Mesendoderm (in vitro differentiated cells): ENCODE measurements around the gene CFAP46.

ENCODE experiments used
- DNase-seq: peaks from one replicate; pipeline ENCODE4 v3.0.0; 2013
- H2AK5ac ChIP-seq: 2 replicates; pipeline ENCODE4 v1.6.1; 2013; ENCODE audit warnings: low read length, inconsistent platforms
- H2BK120ac ChIP-seq: 2 replicates; pipeline ENCODE4 v1.6.1; 2013; ENCODE audit warnings: low read depth, mild to moderate bottlenecking, low read length, moderate library complexity, mixed read lengths
- H2BK15ac ChIP-seq: replicated peaks from 2 replicates; pipeline ENCODE4 v1.6.1; 2013; ENCODE audit warnings: low read depth, mild to moderate bottlenecking, moderate library complexity
- H2BK5ac ChIP-seq: 2 replicates; pipeline ENCODE4 v1.6.1; 2013; ENCODE audit warnings: low read length, inconsistent platforms
- H3K18ac ChIP-seq: 2 replicates; pipeline ENCODE4 v1.6.1; 2013; ENCODE audit warnings: mild to moderate bottlenecking, low read length, mixed read lengths
- H3K23ac ChIP-seq: one replicate; pipeline ENCODE4 v1.6.1; 2013; ENCODE audit warnings: low read length
- H3K27ac ChIP-seq: 2 replicates; pipeline ENCODE4 v1.5.1; 2013; ENCODE audit warnings: low read depth, mild to moderate bottlenecking, inconsistent platforms, low read length, moderate library complexity
- H3K27me3 ChIP-seq: 2 replicates; pipeline ENCODE4 v1.6.1; 2013; ENCODE audit warnings: low read length, control low read depth, mild to moderate bottlenecking, inconsistent platforms; ENCODE audit not compliant: insufficient read depth, poor library complexity
- H3K36me3 ChIP-seq: 2 replicates; pipeline ENCODE4 v1.6.1; 2013; ENCODE audit warnings: low read length, inconsistent platforms; ENCODE audit not compliant: control insufficient read depth, insufficient read depth
- H3K4ac ChIP-seq: one replicate; pipeline ENCODE4 v1.6.1; 2013; ENCODE audit warnings: low read depth, mild to moderate bottlenecking, low read length, moderate library complexity
- H3K4me1 ChIP-seq: 2 replicates; pipeline ENCODE4 v1.6.1; 2013; ENCODE audit warnings: low read depth, low read length, inconsistent platforms; ENCODE audit not compliant: control insufficient read depth
- H3K4me2 ChIP-seq: 2 replicates; pipeline ENCODE4 v1.6.1; 2013; ENCODE audit warnings: low read length
- H3K4me3 ChIP-seq: 2 replicates; pipeline ENCODE4 v1.5.1; 2013; ENCODE audit warnings: mild to moderate bottlenecking, low read length
- H3K56ac ChIP-seq: one replicate; pipeline ENCODE4 v1.6.1; 2013; ENCODE audit warnings: low read length
- H3K79me1 ChIP-seq: 2 replicates; pipeline ENCODE4 v1.6.1; 2013; ENCODE audit warnings: low read length, inconsistent platforms
- H3K79me2 ChIP-seq: 2 replicates; pipeline ENCODE4 v1.6.1; 2013; ENCODE audit warnings: mild to moderate bottlenecking, low read length; ENCODE audit not compliant: control insufficient read depth, insufficient read depth
- H3K9ac ChIP-seq: 2 replicates; pipeline ENCODE4 v1.6.1; 2013; ENCODE audit warnings: low read length, inconsistent platforms
- H4K5ac ChIP-seq: one replicate; pipeline ENCODE4 v1.6.1; 2013; ENCODE audit warnings: low read length
- H4K8ac ChIP-seq: one replicate; pipeline ENCODE4 v1.6.1; 2013; ENCODE audit warnings: low read depth, mild to moderate bottlenecking, control low read depth, low read length, moderate library complexity
- WGBS: extraction: QIAGEN DNeasy Blood & Tissue Kit; methylation state at CpG from one replicate; pipeline ENCODE4 v1.1.7; 2013; ENCODE audit warnings: low lambda C conversion rate, missing lambda C conversion rate; ENCODE audit not compliant: insufficient coverage; ENCODE audit errors: extremely low coverage; 5-methylcytosine and 5-hydroxymethylcytosine counted together

CFAP46 gene

GRCh38 chr10:132848291-132848701, 94.1 kb downstream of the CFAP46 start:
- no peak for DNase-seq
- no peak overlapping the region for H3K4me2 ChIP-seq

GRCh38 chr10:132847856-132848255, 94.5 kb downstream of the CFAP46 start:
- Histone ChIP-seq H3K56ac (no peak overlapping the region), H3K9ac (no peak overlapping the region), H2BK120ac (no peak overlapping the region), H4K8ac (no peak overlapping the region), H3K4me3 (no peak overlapping the region), H3K4me1 (no peaks in the 10 kb centered on the region), H2AK5ac (no peak overlapping the region), H2BK15ac (no peak overlapping the region), H3K79me1 (no peaks in the 10 kb centered on the region), H2BK5ac (no peak overlapping the region), H3K27ac (no peak overlapping the region), H3K18ac (no peak overlapping the region), H3K79me2 (no peaks in the 10 kb centered on the region), H3K4ac (no peak overlapping the region), H4K5ac (no peak overlapping the region), H3K4me2 (no peak overlapping the region), H3K36me3 (no peaks in the 10 kb centered on the region), H3K27me3 (no peaks in the 10 kb centered on the region), H3K23ac (no peak overlapping the region)
- no peak for DNase-seq
- no CpG with 5 or more reads among the region's 17 CpGs for whole genome bisulfite sequencing

More at GRCh38 chr10:132848291-132848701, 94.1 kb downstream of the CFAP46 start:
- Histone ChIP-seq H3K56ac (no peak overlapping the region), H3K27me3 (no peaks in the 10 kb centered on the region), H3K79me1 (no peaks in the 10 kb centered on the region), H3K9ac (no peak overlapping the region), H2AK5ac (no peak overlapping the region), H4K8ac (no peak overlapping the region), H4K5ac (no peak overlapping the region), H2BK5ac (no peak overlapping the region), H3K4me1 (no peaks in the 10 kb centered on the region), H3K27ac (no peak overlapping the region), H3K4me3 (no peak overlapping the region), H2BK120ac (no peak overlapping the region), H3K79me2 (no peaks in the 10 kb centered on the region), H3K4ac (no peak overlapping the region), H3K36me3 (no peaks in the 10 kb centered on the region), H3K23ac (no peak overlapping the region), H2BK15ac (no peak overlapping the region), H3K18ac (no peak overlapping the region)
- no CpG with 5 or more reads among the region's 12 CpGs for WGBS

DNA sequence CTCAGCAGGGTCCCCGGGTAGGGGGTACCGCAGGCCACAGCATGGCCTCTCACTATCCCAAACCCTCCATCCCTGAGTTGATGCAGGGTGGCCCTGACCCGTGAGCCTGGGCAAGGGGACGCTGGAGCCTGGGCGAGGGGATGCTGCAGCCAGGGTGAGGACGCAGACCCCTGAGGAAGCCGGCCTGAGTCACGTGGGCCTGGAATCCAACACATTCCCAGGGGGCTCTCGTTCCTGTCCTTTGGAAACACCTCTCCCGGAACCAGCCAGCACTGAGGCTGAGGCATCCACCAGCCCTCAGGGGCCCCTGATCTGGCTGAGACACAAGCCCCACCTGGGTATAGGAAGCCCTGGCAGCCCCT, 95.0 kb downstream of the CFAP46 start:
- no peak overlapping the region for H2BK15ac ChIP-seq
- no peaks in the 10 kb centered on the region for H3K79me2 ChIP-seq
- no peak overlapping the region for H3K56ac ChIP-seq
- H3K4me3 ChIP-seq, result no peak overlapping the region
- H3K36me3 ChIP-seq, result no peaks in the 10 kb centered on the region
- no CpG with 5 or more reads among the region's 10 CpGs for WGBS
- no peak overlapping the region for H4K5ac ChIP-seq
- H3K9ac ChIP-seq, result no peak overlapping the region
- DNase-seq, result no peak
- no peak overlapping the region for H2BK5ac ChIP-seq
- H4K8ac ChIP-seq, result no peak overlapping the region
- H2AK5ac ChIP-seq, result no peak overlapping the region
- H3K27ac ChIP-seq, result no peak overlapping the region
- no peak overlapping the region for H2BK120ac ChIP-seq
- H3K4ac ChIP-seq, result no peak overlapping the region
- H3K79me1 ChIP-seq, result no peaks in the 10 kb centered on the region
- H3K23ac ChIP-seq, result no peak overlapping the region
- H3K4me1 ChIP-seq, result no peaks in the 10 kb centered on the region
- no peak overlapping the region for H3K18ac ChIP-seq
- no peaks in the 10 kb centered on the region for H3K27me3 ChIP-seq
- no peak overlapping the region for H3K4me2 ChIP-seq

DNA sequence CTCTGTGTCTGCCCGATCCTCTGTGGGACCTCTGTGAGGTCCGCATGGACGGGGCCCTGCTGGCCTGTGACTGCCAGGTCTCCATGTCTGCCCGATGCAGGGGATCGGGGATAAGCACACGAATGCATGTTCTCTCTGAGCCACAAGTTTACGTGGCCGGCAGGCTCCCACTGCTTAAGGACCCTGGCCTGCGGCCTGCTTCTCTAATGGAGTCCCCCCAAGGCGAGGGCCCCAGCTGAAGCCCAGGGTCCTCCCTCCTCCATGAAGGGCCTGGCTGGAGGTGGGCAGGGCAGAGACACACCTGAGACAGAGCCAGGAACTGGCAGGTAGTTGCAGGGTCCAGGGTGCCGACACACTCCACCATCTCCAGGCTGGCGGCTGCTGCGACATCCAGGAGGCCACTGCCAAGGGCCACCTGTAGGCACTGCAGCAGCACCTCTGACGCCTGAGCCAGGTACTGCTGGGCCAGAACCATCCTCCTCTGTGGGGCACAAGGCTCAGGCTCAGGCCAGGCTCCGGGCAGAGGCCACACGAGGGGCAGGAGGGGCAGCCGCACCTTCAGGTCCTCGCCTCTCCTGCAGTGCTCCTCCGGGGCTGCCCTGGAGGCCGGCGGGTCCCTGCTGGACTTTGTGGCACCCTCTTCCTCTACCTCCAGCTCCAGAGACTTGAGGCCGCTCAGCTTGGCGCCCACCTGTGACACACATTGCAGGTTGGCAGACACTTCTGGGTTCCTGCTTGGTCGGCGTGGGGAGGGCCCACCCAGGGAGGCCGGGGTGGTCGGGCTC, 95.5 kb downstream of the CFAP46 start:
- no peak overlapping the region for H4K8ac ChIP-seq
- H3K9ac ChIP-seq, result no peak overlapping the region
- H2BK15ac ChIP-seq, result no peak overlapping the region
- H3K4me1 ChIP-seq, result no peaks in the 10 kb centered on the region
- H2BK120ac ChIP-seq, result no peak overlapping the region
- no peak overlapping the region for H4K5ac ChIP-seq
- WGBS, result no CpG with 5 or more reads among the region's 27 CpGs
- no peaks in the 10 kb centered on the region for H3K79me1 ChIP-seq
- no peak overlapping the region for H3K23ac ChIP-seq
- H2BK5ac ChIP-seq, result no peak overlapping the region
- H3K36me3 ChIP-seq, result no peaks in the 10 kb centered on the region
- H3K4me2 ChIP-seq, result no peak overlapping the region
- H3K27me3 ChIP-seq, result no peaks in the 10 kb centered on the region
- H3K18ac ChIP-seq, result no peak overlapping the region
- no peak overlapping the region for H3K56ac ChIP-seq
- H3K4ac ChIP-seq, result no peak overlapping the region
- no peak overlapping the region for H3K4me3 ChIP-seq
- no peaks in the 10 kb centered on the region for H3K79me2 ChIP-seq
- no peak overlapping the region for H3K27ac ChIP-seq
- H2AK5ac ChIP-seq, result no peak overlapping the region
- no peak for DNase-seq

DNA sequence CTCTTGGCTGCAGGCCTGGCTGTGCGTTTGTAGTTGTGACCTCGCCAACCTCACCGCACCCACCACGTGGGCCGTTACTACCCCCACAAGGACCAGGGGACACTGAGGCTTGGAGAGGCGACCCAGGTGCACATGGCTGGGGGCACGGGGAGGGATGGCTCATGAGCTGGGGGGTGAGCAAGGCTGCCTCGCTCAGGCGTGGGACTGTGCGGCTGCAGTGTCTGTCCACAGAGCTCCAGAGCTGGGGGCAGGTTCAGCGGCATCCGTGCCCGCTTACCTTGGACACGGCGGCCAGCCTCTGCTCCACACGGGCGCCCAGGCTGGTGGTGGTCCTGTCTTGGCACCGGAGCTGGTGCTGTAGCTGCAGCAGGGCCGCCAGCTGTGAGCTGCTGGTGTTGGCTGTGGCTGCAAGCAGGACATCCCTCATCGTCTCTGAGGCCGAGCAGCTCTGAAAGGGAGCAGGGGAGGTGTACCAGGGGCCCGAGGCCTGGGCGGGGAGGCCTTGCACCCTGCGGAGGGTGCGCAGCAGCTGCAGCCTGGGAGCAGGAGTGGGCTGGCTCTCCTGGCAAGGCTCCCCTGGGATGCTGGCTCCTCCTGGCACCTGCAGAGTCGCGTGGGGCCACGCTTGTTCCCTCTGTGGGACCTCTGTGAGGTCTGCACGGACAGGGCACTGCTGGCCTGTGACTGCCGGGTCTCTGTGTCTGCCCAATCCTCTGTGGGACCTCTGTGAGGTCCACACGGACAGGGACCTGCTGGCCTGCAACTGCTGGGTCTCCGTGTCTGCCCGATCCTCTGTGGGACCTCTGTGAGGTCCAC, 96.4 kb downstream of the CFAP46 start:
- WGBS, result no CpG with 5 or more reads among the region's 33 CpGs
- no peaks in the 10 kb centered on the region for H3K79me1 ChIP-seq
- no peak for DNase-seq
- H3K56ac ChIP-seq, result no peak overlapping the region
- no peaks in the 10 kb centered on the region for H3K27me3 ChIP-seq
- H3K9ac ChIP-seq, result no peak overlapping the region
- no peak overlapping the region for H3K27ac ChIP-seq
- no peaks in the 10 kb centered on the region for H3K79me2 ChIP-seq
- H3K4ac ChIP-seq, result no peak overlapping the region
- no peak overlapping the region for H2BK5ac ChIP-seq
- H2BK120ac ChIP-seq, result no peak overlapping the region
- H3K4me1 ChIP-seq, result no peaks in the 10 kb centered on the region
- no peak overlapping the region for H3K23ac ChIP-seq
- H2BK15ac ChIP-seq, result no peak overlapping the region
- H3K36me3 ChIP-seq, result no peaks in the 10 kb centered on the region
- H2AK5ac ChIP-seq, result no peak overlapping the region
- H4K8ac ChIP-seq, result no peak overlapping the region
- no peak overlapping the region for H3K18ac ChIP-seq
- no peak overlapping the region for H3K4me3 ChIP-seq
- no peak overlapping the region for H4K5ac ChIP-seq
- no peak overlapping the region for H3K4me2 ChIP-seq
